ENCODE results near the gene VSIG2.

DNA sequence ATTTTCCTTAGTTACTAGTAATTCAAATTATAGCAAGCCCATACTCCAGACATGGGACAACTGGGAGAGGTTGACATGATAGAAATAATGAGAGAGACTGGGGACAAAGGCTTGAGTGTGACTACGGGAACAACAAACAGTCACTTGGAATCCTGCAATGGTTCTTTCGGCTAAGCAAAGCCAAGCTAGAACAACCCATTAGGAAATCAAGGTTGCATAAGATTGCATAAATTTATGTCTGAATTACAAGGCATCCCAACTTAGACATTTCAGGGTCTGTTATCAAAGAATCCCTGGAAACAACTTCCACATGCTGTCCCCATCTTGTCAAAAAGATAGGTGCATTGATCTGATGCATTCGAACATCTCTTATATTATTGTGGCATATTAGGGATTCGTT, 22.5 kb downstream of the VSIG2 start:
- TF ChIP-seq, protein P1, sequence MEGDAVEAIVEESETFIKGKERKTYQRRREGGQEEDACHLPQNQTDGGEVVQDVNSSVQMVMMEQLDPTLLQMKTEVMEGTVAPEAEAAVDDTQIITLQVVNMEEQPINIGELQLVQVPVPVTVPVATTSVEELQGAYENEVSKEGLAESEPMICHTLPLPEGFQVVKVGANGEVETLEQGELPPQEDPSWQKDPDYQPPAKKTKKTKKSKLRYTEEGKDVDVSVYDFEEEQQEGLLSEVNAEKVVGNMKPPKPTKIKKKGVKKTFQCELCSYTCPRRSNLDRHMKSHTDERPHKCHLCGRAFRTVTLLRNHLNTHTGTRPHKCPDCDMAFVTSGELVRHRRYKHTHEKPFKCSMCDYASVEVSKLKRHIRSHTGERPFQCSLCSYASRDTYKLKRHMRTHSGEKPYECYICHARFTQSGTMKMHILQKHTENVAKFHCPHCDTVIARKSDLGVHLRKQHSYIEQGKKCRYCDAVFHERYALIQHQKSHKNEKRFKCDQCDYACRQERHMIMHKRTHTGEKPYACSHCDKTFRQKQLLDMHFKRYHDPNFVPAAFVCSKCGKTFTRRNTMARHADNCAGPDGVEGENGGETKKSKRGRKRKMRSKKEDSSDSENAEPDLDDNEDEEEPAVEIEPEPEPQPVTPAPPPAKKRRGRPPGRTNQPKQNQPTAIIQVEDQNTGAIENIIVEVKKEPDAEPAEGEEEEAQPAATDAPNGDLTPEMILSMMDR (IDR thresholded peaks at IDR 0.05) = no peak
- TF ChIP-seq POLR2A (IDR thresholded peaks at IDR 0.05) = no peak

All from suprapubic skin (tissue), 3 donors.